HepG2 (cell line): ENCODE data around the gene PCIF1. TPM values are rescaled to one million over a fixed set of nuclear protein-coding genes. Genes with fewer than 3 reads are reported as not detected.
A peak's percentile ranks its signal among the peaks of the same experiment; 100 is the strongest.

ENCODE experiments used
- ARID5B ChIP-seq: IDR thresholded peaks from 2 replicates; pipeline ENCODE4 v1.4.0; 2020; ENCODE audit warnings: mild to moderate bottlenecking, missing genetic modification reagents
- ATAD3A ChIP-seq: sonication (generic); formaldehyde crosslinking; IDR thresholded peaks from 2 replicates; pipeline ENCODE4 v1.4.0; 2020; ENCODE audit warnings: missing genetic modification reagents
- CENPX ChIP-seq: sonication (generic); formaldehyde crosslinking; IDR thresholded peaks from 2 replicates; pipeline ENCODE4 v1.9.0; 2021; ENCODE audit warnings: mild to moderate bottlenecking, missing genetic modification reagents, moderate library complexity
- ELF4 ChIP-seq: sonication (generic); formaldehyde crosslinking; IDR thresholded peaks from 2 replicates; pipeline ENCODE4 v1.5.0; 2020; ENCODE audit warnings: missing genetic modification reagents, mild to moderate bottlenecking, moderate library complexity, borderline replicate concordance
- FOXC1 ChIP-seq: sonication (generic); formaldehyde crosslinking; IDR thresholded peaks from 2 replicates; pipeline ENCODE4 v1.8.0; 2022; ENCODE audit warnings: mild to moderate bottlenecking, missing genetic modification reagents, borderline replicate concordance
- GABPB1 ChIP-seq: IDR thresholded peaks from 2 replicates; pipeline ENCODE4 v1.6.1; 2016; ENCODE audit warnings: mild to moderate bottlenecking, missing genetic modification reagents, moderate library complexity, missing compliant biosample characterization
- HOMEZ ChIP-seq: IDR thresholded peaks from 2 replicates; pipeline ENCODE4 v1.6.1; 2016; ENCODE audit warnings: low read depth
- HOXA5 ChIP-seq: sonication (generic); formaldehyde crosslinking; IDR thresholded peaks from 2 replicates; pipeline ENCODE4 v1.4.0; 2020; ENCODE audit warnings: missing genetic modification reagents
- KDM1A ChIP-seq: IDR thresholded peaks from 2 replicates; pipeline ENCODE4 v1.6.1; 2016; ENCODE audit warnings: missing compliant biosample characterization
- KDM2A ChIP-seq: sonication (generic); formaldehyde crosslinking; IDR thresholded peaks from 2 replicates; pipeline ENCODE4 v1.4.0; 2020; ENCODE audit warnings: low read depth, missing genetic modification reagents, borderline replicate concordance
- MAFG ChIP-seq: sonication (generic); formaldehyde crosslinking; IDR thresholded peaks from 2 replicates; pipeline ENCODE4 v1.5.1; 2020; ENCODE audit warnings: mild to moderate bottlenecking, missing genetic modification reagents
- MAX ChIP-seq: IDR thresholded peaks from 2 replicates; pipeline ENCODE4 v1.6.1; 2012; ENCODE audit warnings: inconsistent platforms
- MIER2 ChIP-seq: IDR thresholded peaks from 2 replicates; pipeline ENCODE4 v1.6.1; 2016; ENCODE audit warnings: missing biosample characterization, missing genetic modification reagents
- MIXL1 ChIP-seq: IDR thresholded peaks from 2 replicates; pipeline ENCODE4 v1.6.1; 2016
- MTA1 ChIP-seq: sonication (generic); formaldehyde crosslinking; IDR thresholded peaks from 2 replicates; pipeline ENCODE4 v1.4.0; 2020; ENCODE audit warnings: missing genetic modification reagents, mild to moderate bottlenecking, borderline replicate concordance
- NCOA2 ChIP-seq: sonication (generic); formaldehyde crosslinking; IDR thresholded peaks from 2 replicates; pipeline ENCODE4 v1.8.0; 2022; ENCODE audit warnings: inconsistent platforms
- SALL1 ChIP-seq: sonication (generic); formaldehyde crosslinking; IDR thresholded peaks from 2 replicates; pipeline ENCODE4 v1.8.0; 2022; ENCODE audit warnings: mild to moderate bottlenecking, missing genetic modification reagents
- TEAD3 ChIP-seq: optimal IDR thresholded peaks from 2 replicates; pipeline ENCODE3; 2016; ENCODE audit warnings: borderline replicate concordance
- ZNF280B ChIP-seq: sonication (generic); formaldehyde crosslinking; IDR thresholded peaks from 2 replicates; pipeline ENCODE4 v1.5.0; 2020; ENCODE audit warnings: missing genetic modification reagents, mild to moderate bottlenecking, borderline replicate concordance
- ZNF354B ChIP-seq: sonication (generic); formaldehyde crosslinking; IDR thresholded peaks from 2 replicates; pipeline ENCODE4 v1.8.0; 2022; ENCODE audit warnings: mild to moderate bottlenecking, missing genetic modification reagents
- ZNF441 ChIP-seq: sonication (generic); formaldehyde crosslinking; IDR thresholded peaks from 2 replicates; pipeline ENCODE4 v1.7.0; 2021; ENCODE audit warnings: missing genetic modification reagents, borderline replicate concordance
- ZNF556 ChIP-seq: sonication (generic); formaldehyde crosslinking; IDR thresholded peaks from 2 replicates; pipeline ENCODE4 v1.4.0; 2020; ENCODE audit warnings: mild to moderate bottlenecking, missing genetic modification reagents, borderline replicate concordance
- ZNF883 ChIP-seq: sonication (generic); formaldehyde crosslinking; IDR thresholded peaks from 2 replicates; pipeline ENCODE4 v1.5.1; 2020; ENCODE audit warnings: mild to moderate bottlenecking, missing genetic modification reagents; ENCODE audit errors: not compliant biosample characterization
- polyA plus RNA-seq, 8 experiments: library from polyadenylated mRNA; depleted of rRNA in 3 of 8; stranded (reverse) in 7 of 8; unstranded in 1 of 8; fragments of >200 nt; fragmentation: Illumina TruSeq in 4 of 8; extraction: Trizol in 4 of 8; gene quantifications; 2 replicates each; pipeline versions ENCODE4 v1.2.1 to v1.2.3, GENCODE V29; 2011 to 2016; ENCODE audit warnings: low read depth in 4 of 8, missing spikeins in 1 of 8, mixed read lengths in 1 of 8; ENCODE audit not compliant: insufficient read depth in 1 of 8
- total RNA-seq, 5 experiments: library from RNA; depleted of rRNA; stranded (reverse); fragments of >200 nt; fragmentation: Illumina TruSeq; extraction: Trizol; gene quantifications; 2 replicates each; pipeline ENCODE4 v1.2.3, GENCODE V29; 2016; ENCODE audit warnings: low read depth in 1 of 5

PCIF1 gene
- total and polyA plus RNA-seq, 2 of the 13 experiments (the other 11 are each of a cell fraction or from before 2014, with no cell fraction given), result 20.9 to 24.4 TPM

GRCh38 chr20:45921337-45922189 lies 12.9 kb upstream of the PCIF1 start (continued):
- TF ChIP-seq HOMEZ, result no peak
- 0 out of 2 replicates have a peak, but pooled peaks have one; percentile 55 for TF ChIP-seq MIXL1 (CRISPR knock-in tag)
- peak; percentile 61; the same call in 1 of the 2 replicates for TF ChIP-seq NCOA2
- TF ChIP-seq HOXA5 (CRISPR knock-in tag), result 0 out of 2 replicates have a peak, but pooled peaks have one; percentile 3
- no peak for TF ChIP-seq ELF4 (CRISPR knock-in tag)
- 0 out of 2 replicates have a peak, but pooled peaks have one; percentile 36 for TF ChIP-seq KDM2A
- TF ChIP-seq ZNF441, result no peak
- peak; percentile 62; the same call in 1 of the 2 replicates for TF ChIP-seq ZNF556 (CRISPR knock-in tag)
- 0 out of 2 replicates have a peak, but pooled peaks have one; percentile 15 for TF ChIP-seq MAFG (CRISPR knock-in tag)
- TF ChIP-seq MIER2, result no peak
- TF ChIP-seq SALL1 (CRISPR knock-in tag), result peak; percentile 40
- no peak for TF ChIP-seq CENPX (CRISPR knock-in tag)
- TF ChIP-seq TEAD3, result peak; percentile 71
- no peak for TF ChIP-seq ZNF354B
- 0 out of 2 replicates have a peak, but pooled peaks have one; percentile 25 for TF ChIP-seq ATAD3A (CRISPR knock-in tag)
- TF ChIP-seq KDM1A, result peak; percentile 81; the same call in 1 of the 2 replicates
- no peak for TF ChIP-seq ZNF280B (CRISPR knock-in tag)
- peak; percentile 47; the same call in 1 of the 2 replicates for TF ChIP-seq MTA1
- TF ChIP-seq FOXC1 (CRISPR knock-in tag), result no peak
- 0 out of 2 replicates have a peak, but pooled peaks have one; percentile 21 for TF ChIP-seq MAX
- peak; percentile 27; the same call in 1 of the 2 replicates for TF ChIP-seq GABPB1 (CRISPR knock-in tag)
- TF ChIP-seq ZNF883, result no peak
- peak; percentile 75 for TF ChIP-seq ARID5B (CRISPR knock-in tag)
